ENCODE results near the gene BHLHA9. TPM values are rescaled to one million over a fixed set of nuclear protein-coding genes. Genes with fewer than 3 reads are reported as not detected.

Gene BHLHA9
- total RNA-seq, 6 experiments from 2014 or later = not detected

- TF ChIP-seq POLR2A (IDR thresholded peaks at IDR 0.05) (no peak), CTCF (IDR thresholded peaks at IDR 0.05) (no peak)
- WGBS (ENCODE audit: insufficient coverage, low coverage, low lambda C conversion rate, missing lambda C conversion rate) = 60% methylated on average over 8 of the region's 8 CpGs
- no peaks in the 10 kb centered on the region for H3K27me3 ChIP-seq
- no peaks in the 10 kb centered on the region for H3K9me3 ChIP-seq
- ATAC-seq = no peak
- no peak overlapping the region for H3K27ac ChIP-seq
- no peaks in the 10 kb centered on the region for H3K4me1 ChIP-seq
- no peaks in the 10 kb centered on the region for H3K36me3 ChIP-seq
- intact Hi-C loops (cut with DNase I) = no loop called here
- no peak for DNase-seq
- no peak overlapping the region for H3K4me3 ChIP-seq
Measured at GRCh38 chr17:1313270-1314005, 43.2 kb downstream of the BHLHA9 start.

GRCh38 chr17:1315409-1315808 lies 45.2 kb downstream of the BHLHA9 start:
- 50% methylated on average over 1 of the region's 10 CpGs for WGBS (ENCODE audit: insufficient coverage, low coverage, low lambda C conversion rate, missing lambda C conversion rate)
- Histone ChIP-seq H3K27ac (no peak overlapping the region), H3K36me3 (no peaks in the 10 kb centered on the region), H3K4me3 (no peak overlapping the region), H3K27me3 (no peaks in the 10 kb centered on the region), H3K4me1 (no peaks in the 10 kb centered on the region), H3K9me3 (no peaks in the 10 kb centered on the region)
- intact Hi-C loops (cut with DNase I) = no loop called here
- ATAC-seq = no peak
- DNase-seq = no peak
- TF ChIP-seq CTCF (IDR thresholded peaks at IDR 0.05) (no peak), POLR2A (IDR thresholded peaks at IDR 0.05) (no peak)

GRCh38 chr17:1315891-1316403 lies 45.7 kb downstream of the BHLHA9 start:
- no peak overlapping the region for H3K4me3 ChIP-seq
- DNase-seq (no peak), ATAC-seq (peak in 1 of 4 donors; percentile 22)
- intact Hi-C loops (cut with DNase I) = no loop called here
- no peaks in the 10 kb centered on the region for H3K36me3 ChIP-seq
- no peaks in the 10 kb centered on the region for H3K4me1 ChIP-seq
- no peaks in the 10 kb centered on the region for H3K9me3 ChIP-seq
- 20% methylated on average over 1 of the region's 10 CpGs for WGBS (ENCODE audit: insufficient coverage, low coverage, low lambda C conversion rate, missing lambda C conversion rate)
- TF ChIP-seq CTCF (IDR thresholded peaks at IDR 0.05) = no peak
- no peak for TF ChIP-seq POLR2A (IDR thresholded peaks at IDR 0.05)
- no peaks in the 10 kb centered on the region for H3K27me3 ChIP-seq
- no peak overlapping the region for H3K27ac ChIP-seq

Other genes starting within 250 kb of the BHLHA9 start
- gene ABR, start 90.5 kb upstream of the BHLHA9 start, total RNA-seq = 10 to 100 TPM in 3 of 6 experiments, 1 to 10 TPM in 3; 7.4 to 21.5 (median 11.3) TPM
- not detected for gene TRARG1, start 9.2 kb downstream of the BHLHA9 start, total RNA-seq
- 100 to 1,000 TPM; 167 to 446 (median 217) TPM for gene YWHAE, start 129.8 kb downstream of the BHLHA9 start, total RNA-seq
- 10 to 100 TPM; 33.9 to 58.6 (median 47.6) TPM for gene CRK, start 185.8 kb downstream of the BHLHA9 start, total RNA-seq
- gene MYO1C, start 222.2 kb downstream of the BHLHA9 start, total RNA-seq = 10 to 100 TPM; 56.6 to 94.7 (median 68.3) TPM
- 10 to 100 TPM; 12.7 to 22.6 (median 18.2) TPM for gene INPP5K, start 246.2 kb downstream of the BHLHA9 start, total RNA-seq

Measured in right lobe of liver (tissue), 6 donors.